Endothelial cell of umbilical vein (primary cell): ENCODE results near the gene PML. TPM values are rescaled to one million over a fixed set of nuclear protein-coding genes. Genes with fewer than 3 reads are reported as not detected.

Source experiments
- BruUV-seq: library from RNA; stranded (reverse); fragments of 400-500 nt; replicated peaks from 2 replicates; lab custom pipeline; 2021; lab: Mats Ljungman, UMichigan
- CTCF ChIA-PET: fragments of 300-600, 350-600 bp; sonication (Branson Sonifier 250); formaldehyde crosslinking; loops from one replicate; lab custom pipeline; 2021; ENCODE audit warnings: antibody characterized with exemption, inconsistent platforms; lab: Charles Lee
- POLR2A ChIA-PET: fragments of 300-600, 350-600 bp; sonication (Branson Sonifier 250); formaldehyde crosslinking; loops from one replicate; lab custom pipeline; 2021; ENCODE audit warnings: antibody characterized with exemption, inconsistent platforms; lab: Charles Lee
- DNase-seq: peaks from one replicate; pipeline ENCODE4 v3.0.0-alpha.2; 2011; ENCODE audit warnings: low read depth, low spot score
- FAIRE-seq: peaks from 2 replicates; lab custom pipeline; 2011; peaks lifted over from hg19 to GRCh38; lab: Jason Lieb, UNC
- H2AFZ ChIP-seq: 2 replicates; pipeline ENCODE4 v1.6.0; 2012; ENCODE audit warnings: low read depth, low read length, control low read depth, inconsistent platforms
- H3K27ac ChIP-seq: 2 replicates; pipeline ENCODE4 v1.5.1; 2011; ENCODE audit warnings: low read depth, mild to moderate bottlenecking, control low read depth, low read length, moderate library complexity; ENCODE audit not compliant: insufficient read depth
- H3K27me3 ChIP-seq, 2 experiments: 2 replicates each; pipeline versions ENCODE4 v1.6.0 to v1.6.1; 2011; ENCODE audit warnings: low read length in 2 of 2, mixed read lengths in 1 of 2; ENCODE audit not compliant: control insufficient read depth in 2 of 2, insufficient read depth in 2 of 2
- H3K36me3 ChIP-seq, 2 experiments: 2 replicates in 1 of 2; 3 replicates in 1 of 2; pipeline ENCODE4 v1.5.1; 2011; ENCODE audit warnings: low read length in 2 of 2, mild to moderate bottlenecking in 1 of 2, moderate library complexity in 1 of 2; ENCODE audit not compliant: control insufficient read depth in 2 of 2, insufficient read depth in 2 of 2; ENCODE audit errors: extremely low read depth in 1 of 2
- H3K4me1 ChIP-seq: 3 replicates; pipeline ENCODE4 v1.5.1; 2011; ENCODE audit warnings: mild to moderate bottlenecking, low read length; ENCODE audit not compliant: control insufficient read depth, insufficient read depth; ENCODE audit errors: extremely low read depth
- H3K4me2 ChIP-seq: 2 replicates; pipeline ENCODE4 v1.6.1; 2011; ENCODE audit warnings: low read length, control low read depth, mixed read lengths; ENCODE audit not compliant: insufficient read depth
- H3K4me3 ChIP-seq, 3 experiments: fragments of 200-600 bp in 1 of 3; sonication (generic), shearing (Covaris generic) in 1 of 3; replicated peaks in 1 of 3; 2 replicates each; pipeline ENCODE4 v1.5.1; 2011 to 2016; ENCODE audit warnings: control low read depth in 3 of 3, low read length in 3 of 3, mild to moderate bottlenecking in 2 of 3, inconsistent platforms in 1 of 3, low read depth in 1 of 3, moderate library complexity in 1 of 3; ENCODE audit not compliant: insufficient read depth in 1 of 3
- H3K79me2 ChIP-seq: 2 replicates; pipeline ENCODE4 v1.6.0; 2012; ENCODE audit warnings: low read length, inconsistent platforms; ENCODE audit not compliant: control insufficient read depth, insufficient read depth
- H3K9ac ChIP-seq: replicated peaks from 2 replicates; pipeline ENCODE3; 2011; ENCODE audit warnings: low read length, control low read depth; ENCODE audit not compliant: insufficient read depth; ENCODE audit errors: extremely low read depth
- H3K9me1 ChIP-seq: replicated peaks from 3 replicates; pipeline ENCODE4 v1.6.0; 2011; ENCODE audit warnings: mild to moderate bottlenecking, low read length; ENCODE audit not compliant: control insufficient read depth, insufficient read depth; ENCODE audit errors: extremely low read depth
- H3K9me3 ChIP-seq: replicated peaks from 2 replicates; pipeline ENCODE4 v1.5.1; 2012; ENCODE audit warnings: low read length, inconsistent platforms; ENCODE audit not compliant: control insufficient read depth, insufficient read depth
- H4K20me1 ChIP-seq: replicated peaks from 2 replicates; pipeline ENCODE3; 2011; ENCODE audit warnings: mild to moderate bottlenecking, low read length; ENCODE audit not compliant: control insufficient read depth, insufficient read depth; ENCODE audit errors: extremely low read depth
- CTCF ChIP-seq, 2 donors: IDR thresholded peaks; 1 replicate in 1 of 2; 2 replicates in 1 of 2; pipeline ENCODE4 v1.5.1; 2011; ENCODE audit warnings: low read length in 2 of 2, mild to moderate bottlenecking in 2 of 2, moderate library complexity in 2 of 2, control low read depth in 1 of 2, inconsistent platforms in 1 of 2, low read depth in 1 of 2; ENCODE audit not compliant: insufficient read depth in 1 of 2; ENCODE audit errors: extremely low read depth in 1 of 2
- EZH2 ChIP-seq: IDR thresholded peaks from 2 replicates; pipeline ENCODE4 v1.6.1; 2012; ENCODE audit warnings: borderline replicate concordance, low read depth, mild to moderate bottlenecking, moderate library complexity, low read length, inconsistent platforms; ENCODE audit not compliant: severe bottlenecking
- FOS ChIP-seq: IDR thresholded peaks from 2 replicates; pipeline ENCODE4 v1.6.1; 2011; ENCODE audit warnings: mild to moderate bottlenecking, low read length, moderate library complexity, borderline replicate concordance; ENCODE audit not compliant: insufficient read depth
- GATA2 ChIP-seq: IDR thresholded peaks from 2 replicates; pipeline ENCODE4 v1.7.0; 2011; ENCODE audit warnings: low read depth, mild to moderate bottlenecking, moderate library complexity, mixed read lengths, low read length; ENCODE audit not compliant: insufficient read length, insufficient read depth
- JUN ChIP-seq: IDR thresholded peaks from 2 replicates; pipeline ENCODE4 v1.6.1; 2011; ENCODE audit warnings: borderline replicate concordance, low read depth; ENCODE audit not compliant: insufficient read length, insufficient read depth
- MAX ChIP-seq: IDR thresholded peaks from 2 replicates; pipeline ENCODE4 v1.6.1; 2011; ENCODE audit not compliant: insufficient read depth, insufficient read length
- MYC ChIP-seq: IDR thresholded peaks from one replicate; pipeline ENCODE4 v1.6.1; 2011; ENCODE audit warnings: mild to moderate bottlenecking, low read depth, low read length
- POLR2A ChIP-seq: IDR thresholded peaks from 2 replicates; pipeline ENCODE4 v1.6.1; 2012; ENCODE audit warnings: low read depth, mild to moderate bottlenecking, control low read depth, low read length
- POLR2AphosphoS5 ChIP-seq: IDR thresholded peaks from 2 replicates; pipeline ENCODE4 v1.6.1; 2012; ENCODE audit warnings: low read depth, mild to moderate bottlenecking, control low read depth, low read length, moderate library complexity; ENCODE audit not compliant: insufficient read depth
- dilution Hi-C: fragments of 300-500 bp; cut with MboI; formaldehyde crosslinking; loops from one replicate; pipeline ENCODE4 v1.15.0; 2019; ENCODE audit warnings: low sequenced_read_pairs; ENCODE audit not compliant: extremely low pct_ligation_motif_present
- intact Hi-C: fragments of 100-400 bp; cut with micrococcal nuclease; formaldehyde crosslinking; loops from one replicate; pipeline ENCODE4 v1.10.0; 2022
- polyA plus RNA-seq, 4 experiments: library from polyadenylated mRNA; depleted of rRNA in 3 of 4; stranded (reverse) in 3 of 4; unstranded in 1 of 4; fragments of >200 nt; gene quantifications; 2 replicates each; pipeline versions ENCODE4 v1.2.1 to v1.2.3, GENCODE V29; 2011 to 2012; ENCODE audit warnings: missing spikeins in 1 of 4
- total RNA-seq: library from RNA; stranded (reverse); gene quantifications from 2 replicates; pipeline ENCODE4 v1.2.3, GENCODE V29; 2021

The PML gene
- total and polyA plus RNA-seq, 2 donors (not counting 3 experiments of a cell fraction or from before 2014, with no cell fraction given), result 30.4 to 79.6 TPM

GRCh38 chr15:74043425-74044266 is 49.1 kb downstream of the PML start:
- BruUV-seq, result no TSS peak
- Histone ChIP-seq H4K20me1 (no peaks in the 10 kb centered on the region), H3K79me2 (no peaks in the 10 kb centered on the region), H3K9me1 (no peaks in the 10 kb centered on the region), H3K27ac (no peak overlapping the region), H3K27me3 (no peaks in the 10 kb centered on the region), H2AFZ (no peak overlapping the region), H3K9me3 (no peaks in the 10 kb centered on the region), H3K36me3 (no peaks in the 10 kb centered on the region), H3K4me3 (no peak overlapping the region), H3K9ac (no peak overlapping the region), H3K4me2 (no peak overlapping the region), H3K4me1 (peaks cover 9% of the 10 kb centered on the region)
- dilution Hi-C loops, result no loop called here
- intact Hi-C loops, result no loop called here
- no peak for FAIRE-seq
- no peak for TF ChIP-seq POLR2A
- TF ChIP-seq FOS, result no peak
- TF ChIP-seq JUN, result no peak
- TF ChIP-seq EZH2, result no peak
- no peak for TF ChIP-seq CTCF (IDR thresholded peaks at IDR 0.05; ENCODE audit: extremely low read depth in 1 of 2, insufficient read depth in 1 of 2, low read depth in 1 of 2, low read length in 2 of 2)
- no peak for TF ChIP-seq MYC
- no peak for TF ChIP-seq GATA2
- no peak for TF ChIP-seq MAX
- TF ChIP-seq POLR2AphosphoS5, result no peak
- ChIA-PET POLR2A (no interaction called here), CTCF (interaction anchor here (1.0 to 15.1 kb wide), 5 partner anchors 9 to 92 kb away, joined by 3 to 651 read pairs (median 6); no protein-coding TSS in a partner anchor)
- no peak for DNase-seq
